GM21619 (cell line): Measurements from ENCODE around the gene PTBP2.
"Not testable (repeated sequence)": the region's sequence is repeated elsewhere in the genome, so short reads cannot be mapped to it uniquely, and the experiment has no call there.

Experiments
- ATAC-seq: cut with Tn5 transposase; IDR thresholded peaks from one replicate; pipeline ENCODE4 v1.9.1; 2021; ENCODE audit not compliant: unreplicated experiment

PTBP2 gene

DNA sequence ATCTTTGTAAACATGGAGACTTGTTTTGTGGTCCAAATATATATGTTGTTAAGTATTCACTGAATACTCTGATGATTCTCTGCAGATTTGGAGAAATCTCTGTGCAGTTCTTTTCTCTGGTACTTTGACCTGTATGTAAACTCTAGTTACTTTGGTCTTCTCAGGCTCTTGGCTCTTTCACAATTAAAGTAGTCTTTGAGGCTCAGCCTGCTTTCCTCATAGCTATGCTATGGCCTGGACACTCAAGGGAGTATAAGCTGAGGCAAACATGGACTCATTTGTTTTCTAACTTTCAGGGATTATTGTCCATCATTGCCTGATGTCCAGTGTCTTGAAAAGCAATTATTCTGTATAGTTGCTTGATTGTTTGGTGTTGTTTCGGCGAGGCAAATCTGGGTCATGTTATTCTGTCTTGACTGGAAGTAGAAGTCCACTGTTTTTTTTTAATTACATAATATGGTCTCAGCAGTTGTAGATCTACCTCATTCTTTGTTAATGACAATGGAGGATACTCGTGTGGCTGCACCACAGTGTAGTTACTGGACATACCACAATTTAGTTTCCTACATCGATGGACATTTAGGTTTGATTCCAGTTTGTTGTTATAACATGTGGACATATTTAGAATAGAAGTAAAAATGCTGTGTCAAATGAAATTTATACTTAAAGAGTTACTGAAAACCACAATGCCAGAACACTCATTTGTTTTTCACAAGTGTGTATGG, 9.2 kb downstream of the PTBP2 start:
- ATAC-seq, result no peak

DNA sequence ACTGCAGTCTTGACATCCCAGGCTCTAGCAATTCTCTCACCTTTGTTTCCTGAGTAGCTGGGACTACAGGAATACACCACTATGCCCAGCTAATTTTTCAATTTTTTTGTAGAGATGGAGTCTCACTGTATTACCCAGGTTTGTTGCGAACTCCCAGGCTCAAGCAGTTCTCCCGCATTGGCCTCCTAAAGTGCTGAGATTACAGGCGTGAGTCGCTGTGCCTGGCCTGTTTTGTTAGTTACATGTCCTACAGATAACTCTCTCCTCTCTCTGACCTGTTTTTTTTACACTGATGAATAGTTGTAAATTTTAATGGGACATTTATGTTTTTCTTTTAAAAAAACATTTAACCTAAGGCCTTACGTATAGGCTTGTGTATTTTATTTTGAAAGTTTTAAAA, 19.8 kb downstream of the PTBP2 start:
- no peak for ATAC-seq

DNA sequence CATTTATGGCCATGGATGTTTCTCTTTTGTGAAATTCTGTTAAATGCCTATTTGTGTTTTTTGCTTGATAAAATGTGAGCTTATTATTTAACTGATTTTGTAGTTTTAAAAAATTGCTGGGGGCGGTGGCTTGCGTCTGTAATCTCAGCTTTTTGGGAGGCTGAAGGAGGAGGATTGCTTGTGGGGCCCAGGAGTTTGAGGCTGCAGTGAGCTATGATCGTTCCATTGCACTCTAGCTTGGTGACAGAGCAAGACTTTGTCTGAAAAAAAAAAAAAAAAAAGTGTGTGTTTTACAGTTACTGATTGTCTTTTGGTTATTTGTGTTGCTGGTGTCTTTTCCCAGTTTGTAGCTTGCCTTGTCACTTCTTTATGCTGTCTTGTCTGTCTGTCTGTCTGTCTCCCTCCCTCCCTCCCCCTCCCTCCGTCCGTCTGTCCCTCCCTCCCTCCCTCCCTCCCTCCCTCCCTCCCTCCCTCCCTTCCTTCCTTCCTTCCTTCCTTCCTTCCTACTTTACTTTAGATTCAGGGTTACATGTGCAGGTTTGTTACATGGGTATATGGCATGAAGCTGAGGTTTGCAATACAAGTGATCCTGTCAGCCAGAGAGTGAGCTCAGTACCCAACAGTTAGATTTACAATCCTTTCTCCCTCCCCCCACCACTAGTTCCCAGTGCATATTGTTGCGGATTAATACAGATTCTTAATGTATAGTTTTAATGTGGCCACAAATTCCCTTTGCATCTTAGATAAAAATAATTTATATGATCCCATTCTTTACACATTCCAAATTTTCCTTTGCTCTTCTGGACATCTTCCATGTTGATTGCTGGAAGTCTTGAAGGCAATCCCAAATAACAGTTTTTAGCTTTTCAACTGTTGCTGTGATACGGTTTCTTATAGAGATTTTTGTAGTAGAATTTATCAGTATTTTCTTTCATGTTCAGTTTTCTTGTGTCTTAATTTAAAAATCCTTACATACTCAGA, 25.1 kb downstream of the PTBP2 start:
- no peak for ATAC-seq

DNA sequence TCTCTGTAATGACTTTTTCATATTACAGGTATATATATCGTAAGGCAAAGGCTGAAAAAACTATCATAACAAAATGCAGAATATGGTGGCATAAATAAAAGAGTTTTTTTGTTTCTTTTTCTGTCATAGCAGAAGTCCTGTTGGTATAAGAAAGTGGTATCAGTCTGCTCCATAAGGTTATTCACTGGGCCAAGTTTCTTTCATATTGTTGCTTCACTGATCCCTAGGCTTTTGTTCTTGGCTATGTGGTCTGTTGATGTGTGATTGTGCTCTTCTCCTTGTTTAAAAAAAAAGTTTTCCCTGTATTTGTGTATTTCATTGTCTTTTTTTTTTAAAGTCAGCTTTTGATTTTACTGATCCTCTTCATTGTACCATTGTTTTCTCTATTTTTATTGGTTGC, 26.0 kb downstream of the PTBP2 start:
- ATAC-seq, result no peak

DNA sequence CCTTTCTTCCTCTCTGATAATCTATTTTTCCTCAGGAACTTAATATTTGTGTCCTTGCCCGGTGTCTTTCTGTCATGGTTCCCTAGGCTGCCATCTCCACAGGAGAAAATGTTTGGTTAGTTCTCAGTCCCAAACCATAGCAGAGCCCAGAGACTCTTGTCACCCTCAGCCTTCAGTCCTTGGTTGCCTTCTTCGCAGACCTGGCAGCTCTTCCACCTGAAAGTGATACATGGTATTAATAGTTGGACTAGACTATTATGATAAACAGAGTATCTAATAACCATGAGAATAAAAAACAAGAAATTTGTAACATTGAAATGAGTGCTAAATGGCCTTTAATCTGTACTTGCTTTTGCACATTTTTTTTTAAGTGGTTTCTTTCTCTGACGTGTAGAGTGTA, 26.5 kb downstream of the PTBP2 start:
- ATAC-seq, result no peak

DNA sequence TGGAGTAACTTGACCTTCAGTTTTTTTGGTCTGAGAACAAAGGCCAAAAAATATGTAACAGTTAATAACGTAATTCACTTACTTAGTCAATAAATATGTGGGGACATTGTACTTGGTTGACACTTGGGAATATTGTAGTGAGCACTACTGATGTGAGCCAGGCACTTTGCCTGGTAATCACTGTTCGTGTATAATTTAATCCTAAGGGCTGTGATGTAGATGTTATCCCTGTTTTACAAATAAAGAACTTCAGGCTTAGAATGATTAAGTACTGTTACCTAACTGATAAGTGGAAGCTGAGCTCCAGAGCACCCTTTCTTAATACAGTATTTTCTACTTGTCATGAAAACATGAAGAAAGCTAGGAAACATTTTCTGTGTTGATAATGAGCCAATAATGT, 28.0 kb downstream of the PTBP2 start:
- no peak for ATAC-seq

DNA sequence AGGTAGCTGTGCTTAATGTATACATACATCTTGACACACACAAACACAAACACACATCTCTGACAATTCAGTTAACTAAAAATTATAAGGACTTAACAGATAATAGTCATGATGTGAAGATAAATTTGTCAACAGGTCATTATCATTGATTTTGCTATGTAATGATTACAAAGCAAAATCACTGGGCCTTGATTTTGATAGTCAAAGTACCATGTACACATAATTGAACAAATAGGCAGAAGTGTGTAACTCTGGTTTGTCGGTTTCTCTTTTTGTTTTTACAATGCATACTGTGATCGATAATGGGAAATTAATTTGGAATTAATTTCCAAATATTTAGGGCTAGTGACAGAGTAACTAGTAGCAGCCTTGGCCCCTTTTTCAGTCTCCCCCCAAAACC, 30.8 kb downstream of the PTBP2 start:
- no peak for ATAC-seq

DNA sequence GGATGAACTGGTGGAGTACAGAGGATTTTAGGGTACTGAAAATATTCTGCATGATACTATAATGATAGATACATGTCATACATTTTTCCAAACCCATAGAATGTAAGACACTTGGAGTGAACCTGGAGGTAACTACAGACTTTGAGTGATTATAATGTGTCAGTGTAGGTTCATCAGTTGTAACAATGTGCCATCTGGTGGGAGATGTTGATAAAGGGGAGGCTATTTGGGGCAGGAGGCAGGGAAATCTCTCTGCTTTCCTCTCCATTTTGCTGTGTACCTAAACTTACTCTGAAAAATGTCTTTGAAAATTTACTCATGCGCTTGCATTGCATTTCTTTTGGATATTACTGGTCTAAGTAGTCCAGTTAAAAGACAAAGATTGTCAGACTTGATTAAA, 35.2 kb downstream of the PTBP2 start:
- no peak for ATAC-seq

DNA sequence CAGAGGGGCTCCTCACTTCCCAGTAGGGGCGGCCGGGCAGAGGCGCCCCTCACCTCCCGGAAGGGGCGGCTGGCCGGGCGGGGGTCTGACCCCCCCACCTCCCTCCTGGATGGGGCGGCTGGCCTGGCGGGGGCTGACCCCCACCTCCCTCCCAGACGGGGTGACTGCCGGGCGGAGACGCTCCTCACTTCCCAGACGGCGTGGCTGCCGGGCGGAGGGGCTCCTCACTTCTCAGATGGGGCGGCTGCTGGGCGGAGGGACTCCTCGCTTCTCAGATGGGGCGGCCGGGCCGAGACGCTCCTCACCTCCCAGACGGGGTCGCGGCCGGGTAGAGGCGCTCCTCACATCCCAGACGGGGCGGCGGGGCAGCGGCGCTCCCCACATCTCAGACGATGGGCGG, 41.0 kb downstream of the PTBP2 start:
- ATAC-seq, result not testable (repeated sequence)

DNA sequence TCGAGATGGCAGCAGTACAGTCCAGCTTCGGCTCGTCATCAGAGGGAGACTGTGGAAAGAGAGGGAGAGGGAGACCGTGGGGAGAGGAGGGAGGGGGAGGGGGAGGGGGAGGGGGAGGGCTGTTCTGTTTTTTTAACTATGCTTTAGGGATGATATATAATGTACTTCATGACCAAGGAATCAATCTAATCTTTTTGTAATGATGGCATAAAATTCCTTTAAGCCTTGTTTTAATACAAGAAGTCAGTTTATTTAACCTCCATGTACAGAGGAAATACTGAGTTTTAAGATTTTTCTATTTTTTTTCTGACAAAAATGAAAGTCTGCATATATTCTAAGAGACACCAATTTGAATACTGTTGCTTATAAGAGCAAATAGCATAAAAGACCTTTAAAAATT, 41.9 kb downstream of the PTBP2 start:
- ATAC-seq, result no peak

DNA sequence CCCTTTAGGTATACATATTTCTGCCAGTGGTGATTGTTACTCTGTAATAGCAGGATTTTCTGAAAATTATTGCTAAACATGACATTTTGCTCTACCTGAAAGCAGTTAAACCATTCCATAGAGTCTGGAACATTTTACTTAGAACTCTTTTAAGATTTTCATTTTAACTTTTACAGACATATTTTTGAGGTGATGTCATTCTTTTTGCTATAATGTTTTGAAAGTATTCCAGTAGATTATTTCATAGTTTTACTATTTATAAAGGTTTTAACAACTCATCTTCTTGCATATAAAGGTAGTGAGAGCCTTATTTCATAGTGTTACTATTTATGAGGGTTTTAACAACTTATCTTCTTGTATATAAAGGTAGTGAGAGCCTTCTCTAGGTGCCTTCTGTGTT, 42.9 kb downstream of the PTBP2 start:
- ATAC-seq, result no peak

DNA sequence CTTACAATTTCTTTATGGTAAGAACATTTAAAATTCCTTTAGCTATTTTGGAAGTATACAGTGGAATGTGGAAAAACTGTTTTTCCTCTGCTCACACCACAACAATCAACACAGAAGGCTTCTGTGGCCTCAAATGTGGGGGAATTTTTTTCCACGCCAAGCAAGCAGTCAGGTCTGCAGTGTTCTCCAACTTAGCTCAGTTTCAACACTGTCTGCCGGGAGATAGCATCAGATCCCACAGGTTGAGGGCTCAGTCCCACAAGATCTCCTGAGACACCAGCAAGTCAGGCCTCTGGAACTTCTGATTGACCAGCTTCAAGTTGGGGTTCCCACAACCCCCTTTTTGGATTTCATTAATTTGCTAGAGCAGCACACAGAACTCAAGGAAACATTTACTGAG, 50.3 kb downstream of the PTBP2 start:
- ATAC-seq, result no peak

DNA sequence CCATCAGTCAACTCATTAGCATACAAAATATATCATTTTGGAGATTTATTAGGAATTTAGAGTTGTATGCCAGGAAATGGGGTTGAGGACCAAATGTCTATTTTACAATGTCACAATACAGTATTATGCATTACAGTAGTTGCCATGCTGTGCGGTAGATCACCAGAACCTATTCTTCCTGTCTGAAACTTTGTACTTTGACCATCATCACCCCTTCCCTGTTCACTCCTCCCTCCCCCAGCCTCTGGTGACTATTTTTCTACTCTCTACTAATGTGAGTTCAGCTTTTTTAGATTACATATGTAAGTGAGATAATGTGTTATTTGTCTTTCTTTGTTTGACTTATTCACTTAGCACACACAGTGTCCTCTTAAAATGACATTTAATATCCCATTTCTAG, 50.8 kb downstream of the PTBP2 start:
- no peak for ATAC-seq

DNA sequence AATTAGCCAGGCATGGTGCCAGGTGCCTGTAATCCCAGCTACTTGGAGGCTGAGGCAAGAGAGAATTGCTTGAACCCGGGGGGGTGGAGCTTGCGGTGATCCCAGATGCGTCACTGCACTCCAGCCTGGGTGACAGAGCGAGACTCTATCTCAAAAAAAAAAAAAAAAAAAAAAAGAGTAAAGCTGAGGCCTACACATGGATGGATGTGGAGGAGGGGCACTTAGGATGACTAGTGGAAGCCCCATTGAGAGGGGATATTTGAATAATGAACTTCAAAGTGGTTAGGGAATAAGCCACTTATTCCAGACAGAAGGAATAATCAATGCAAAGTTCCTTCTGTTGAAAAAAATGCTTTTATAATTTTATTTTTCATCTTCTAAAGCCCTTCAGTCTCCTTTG, 51.4 kb downstream of the PTBP2 start:
- ATAC-seq, result no peak

DNA sequence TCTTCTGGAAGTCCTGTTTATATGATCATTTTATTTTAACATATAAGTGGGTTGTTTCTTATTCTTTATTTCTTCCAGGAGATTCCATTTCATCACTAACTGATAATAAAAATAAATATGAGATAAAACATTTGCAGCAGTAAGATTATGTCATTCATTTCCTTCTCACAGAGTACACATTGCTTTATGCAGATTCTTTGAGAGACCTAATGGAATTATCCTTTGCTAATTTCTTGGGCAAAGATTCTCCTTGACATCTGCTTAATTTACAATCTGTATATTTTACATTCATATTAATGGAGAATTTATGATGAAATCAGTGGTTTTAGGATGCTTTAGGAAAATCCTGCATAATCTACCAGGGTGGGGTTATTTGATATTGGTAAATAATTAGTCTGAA, 60.6 kb downstream of the PTBP2 start:
- ATAC-seq, result no peak

DNA sequence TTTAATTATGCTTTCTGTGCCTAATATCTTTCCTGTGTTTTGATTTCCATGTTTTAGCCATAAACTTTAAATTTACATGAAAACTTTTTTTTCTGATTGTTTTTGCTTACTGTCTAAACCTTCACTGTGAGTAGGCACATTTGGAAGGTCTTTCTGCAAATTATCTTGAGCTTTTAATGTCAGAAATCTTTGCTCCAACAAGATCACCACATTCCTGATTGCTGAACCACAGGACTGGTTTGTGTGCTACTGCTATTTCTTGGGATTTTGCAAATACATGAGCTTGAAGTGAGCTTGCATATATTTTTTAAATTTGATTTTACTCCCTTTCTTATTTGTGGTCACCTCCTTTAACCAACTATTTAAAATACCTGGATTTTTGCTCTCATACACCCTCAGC, 61.3 kb downstream of the PTBP2 start:
- ATAC-seq, result no peak

DNA sequence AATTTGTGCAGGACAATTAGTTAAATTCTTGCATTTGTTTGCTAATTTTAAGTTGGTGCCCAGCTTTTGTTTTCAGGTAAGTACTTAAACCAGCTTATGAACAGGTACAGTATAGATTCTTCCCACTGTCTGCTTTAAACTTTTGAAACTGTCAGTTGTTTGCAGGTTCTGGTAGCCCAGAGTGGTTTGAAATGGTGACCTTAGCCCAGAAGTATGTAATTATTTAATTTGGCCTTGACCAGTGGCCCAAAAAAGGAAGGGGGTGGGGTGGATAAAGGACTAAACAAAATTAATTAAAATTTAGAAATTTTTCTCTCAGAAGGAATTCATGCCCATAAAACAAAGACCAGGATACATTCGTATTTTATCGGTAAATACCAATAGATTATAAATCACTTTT, 69.0 kb downstream of the PTBP2 start:
- no peak for ATAC-seq

DNA sequence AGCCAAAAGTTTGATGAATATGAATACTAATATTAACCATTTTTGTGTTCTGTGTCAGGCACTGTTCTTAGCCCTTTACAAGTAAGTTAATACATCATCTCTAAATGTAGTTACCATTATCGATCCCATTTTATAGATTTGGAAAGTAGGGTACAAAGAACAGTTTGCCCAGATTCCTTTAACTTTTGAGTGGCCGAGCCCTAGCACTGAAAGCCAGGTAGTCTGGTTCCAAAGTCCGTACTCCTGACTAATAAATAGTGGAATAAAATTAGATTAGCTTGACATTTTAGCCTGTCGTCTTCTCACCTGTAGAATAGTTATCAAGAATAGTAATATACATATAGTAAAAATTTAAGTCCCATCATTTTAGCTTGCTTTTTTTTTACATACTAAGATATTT, 70.6 kb downstream of the PTBP2 start:
- no peak for ATAC-seq

DNA sequence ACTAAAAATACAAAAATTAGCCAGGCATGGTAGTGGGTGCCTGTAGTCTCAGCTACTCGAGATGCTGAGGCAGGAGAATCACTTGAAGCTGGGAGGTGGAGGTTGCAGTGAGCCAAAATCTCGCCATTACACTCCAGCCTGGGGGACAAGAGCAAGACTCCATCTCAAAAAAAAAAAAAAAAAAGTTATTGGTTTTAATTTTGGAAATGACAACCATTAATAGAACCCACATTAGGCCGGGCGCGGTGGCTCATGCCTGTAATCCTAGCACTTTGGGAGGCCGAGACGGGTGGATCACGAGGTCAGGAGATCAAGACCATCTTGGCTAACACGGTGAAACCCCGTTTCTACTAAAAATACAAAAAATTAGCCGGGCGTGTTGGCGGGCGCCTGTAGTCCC, 80.1 kb downstream of the PTBP2 start:
- not testable (repeated sequence) for ATAC-seq

DNA sequence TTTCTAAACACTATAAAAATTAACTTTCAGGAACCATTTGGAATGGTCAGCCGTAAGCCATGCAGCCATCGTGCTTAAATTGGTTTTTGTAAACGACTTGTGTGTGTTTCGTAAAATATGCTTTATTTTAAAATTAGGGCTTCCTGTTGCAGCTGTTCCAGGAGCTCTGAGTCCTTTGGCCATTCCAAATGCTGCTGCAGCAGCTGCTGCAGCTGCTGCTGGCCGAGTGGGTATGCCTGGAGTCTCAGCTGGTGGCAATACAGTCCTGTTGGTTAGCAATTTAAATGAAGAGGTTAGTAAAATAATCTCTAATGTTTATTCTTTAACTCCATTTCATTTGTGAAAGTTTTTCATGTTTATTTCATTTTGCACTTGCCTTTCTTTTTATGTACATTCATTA, 83.1 kb downstream of the PTBP2 start:
- ATAC-seq, result no peak

DNA sequence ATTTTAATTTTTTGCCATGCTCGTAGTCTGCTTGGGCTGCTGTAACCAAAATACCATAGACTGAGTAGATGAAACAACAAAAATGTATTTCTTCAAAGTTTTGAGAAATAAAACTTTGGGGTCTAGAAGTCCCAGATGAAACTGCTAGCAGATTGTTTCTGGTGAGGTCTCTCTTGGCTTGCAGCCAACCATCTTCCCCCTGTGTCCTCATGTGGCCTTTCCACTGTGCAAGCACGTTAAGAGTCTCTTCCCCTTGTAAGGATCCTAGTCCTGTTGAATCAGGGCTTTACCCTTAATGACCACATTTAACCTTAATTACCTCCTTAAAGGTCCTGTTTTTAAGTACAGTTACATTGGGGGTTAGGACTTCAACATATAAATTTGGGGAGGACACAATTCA, 86.6 kb downstream of the PTBP2 start:
- no peak for ATAC-seq

DNA sequence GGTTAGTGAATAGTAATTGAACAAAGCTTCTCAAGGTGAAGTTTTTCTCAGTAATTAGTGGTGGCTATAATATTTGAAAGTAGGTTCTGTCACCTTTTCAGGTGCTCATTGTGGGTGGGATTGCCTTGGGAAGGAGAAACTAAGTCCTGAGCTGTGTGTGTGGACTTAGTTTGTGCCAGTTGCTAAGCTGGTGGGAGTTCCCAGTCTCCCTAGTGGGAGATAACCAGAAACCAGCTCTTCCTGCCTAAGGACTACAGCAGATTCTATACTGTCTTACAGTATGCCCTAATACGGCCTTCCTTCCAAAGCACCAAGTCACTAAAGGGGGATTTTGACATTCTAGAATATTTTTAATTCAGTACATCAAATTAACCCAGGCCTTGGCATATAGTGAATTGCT, 94.3 kb downstream of the PTBP2 start:
- no peak for ATAC-seq
